Testis (tissue), 3 donors: Measurements from ENCODE around the gene CSF1. TPM values are rescaled to one million over a fixed set of nuclear protein-coding genes. Genes with fewer than 3 reads are reported as not detected.

Experiments used
- DNase-seq: peaks from one replicate; pipeline ENCODE4 v3.0.0-alpha.2; 2019
- H3K27ac ChIP-seq, 2 donors: fragments of 200-600 bp; sonication (generic); one replicate each; pipeline ENCODE4 v1.5.1; 2019
- H3K27me3 ChIP-seq: fragments of 200-600 bp; sonication (generic); one replicate; pipeline ENCODE4 v1.5.1; 2019
- H3K36me3 ChIP-seq: fragments of 200-600 bp; sonication (generic); one replicate; pipeline ENCODE4 v1.5.1; 2017; ENCODE audit warnings: low read depth; ENCODE audit errors: missing control alignments
- H3K4me1 ChIP-seq: fragments of 200-600 bp; sonication (generic); one replicate; pipeline ENCODE4 v1.5.1; 2019
- H3K4me3 ChIP-seq, 2 donors: fragments of 200-600 bp; sonication (generic); one replicate each; pipeline ENCODE4 v1.5.1; 2017 to 2019
- H3K9me3 ChIP-seq: fragments of 200-600 bp; sonication (generic); one replicate; pipeline ENCODE4 v1.5.1; 2017
- POLR2A ChIP-seq: fragments of 450-650 bp; IDR thresholded peaks from one replicate; pipeline ENCODE4 v1.6.1; 2017; ENCODE audit warnings: antibody characterized with exemption, mild to moderate bottlenecking, moderate library complexity
- WGBS, 2 donors: methylation state at CpG; one replicate each; pipeline ENCODE4 v1.1.5; 2018; 5-methylcytosine and 5-hydroxymethylcytosine counted together
- intact Hi-C: fragments of 100-400 bp; cut with DNase I; formaldehyde crosslinking; loops from one replicate; pipeline ENCODE4 v1.15.1; 2023; ENCODE audit warnings: low total_unique reads
- polyA plus RNA-seq: library from polyadenylated mRNA; stranded (reverse); fragments of 350-450 nt; fragmentation: Illumina TruSeq; extraction: RNeasy Lipid Tissue Mini Kit (QIAGEN cat#74804); gene quantifications from one replicate; pipeline ENCODE4 v1.2.3, GENCODE V29; 2014; ENCODE audit warnings: low read depth, low replicate concordance; ENCODE audit not compliant: insufficient read depth
- total RNA-seq, 2 donors: library from RNA; depleted of rRNA; stranded (reverse); fragments of >200 nt; gene quantifications; one replicate each; pipeline ENCODE4 v1.2.3, GENCODE V29; 2016
- TF ChIP-seq, protein P1 (sequence below), 3 experiments: fragments of 450-650 bp in 2 of 3; fragments of 200-600 bp in 1 of 3; sonication (generic) in 1 of 3; IDR thresholded peaks; one replicate each; pipeline ENCODE4 v1.5.1; 2016 to 2019; ENCODE audit warnings: antibody characterized with exemption in 3 of 3, mild to moderate bottlenecking in 2 of 3, moderate library complexity in 1 of 3

The CSF1 gene
- total and polyA plus RNA-seq, 3 donors from 2014 or later, result 9.8 to 14.2 (median 10.9) TPM

DNA sequence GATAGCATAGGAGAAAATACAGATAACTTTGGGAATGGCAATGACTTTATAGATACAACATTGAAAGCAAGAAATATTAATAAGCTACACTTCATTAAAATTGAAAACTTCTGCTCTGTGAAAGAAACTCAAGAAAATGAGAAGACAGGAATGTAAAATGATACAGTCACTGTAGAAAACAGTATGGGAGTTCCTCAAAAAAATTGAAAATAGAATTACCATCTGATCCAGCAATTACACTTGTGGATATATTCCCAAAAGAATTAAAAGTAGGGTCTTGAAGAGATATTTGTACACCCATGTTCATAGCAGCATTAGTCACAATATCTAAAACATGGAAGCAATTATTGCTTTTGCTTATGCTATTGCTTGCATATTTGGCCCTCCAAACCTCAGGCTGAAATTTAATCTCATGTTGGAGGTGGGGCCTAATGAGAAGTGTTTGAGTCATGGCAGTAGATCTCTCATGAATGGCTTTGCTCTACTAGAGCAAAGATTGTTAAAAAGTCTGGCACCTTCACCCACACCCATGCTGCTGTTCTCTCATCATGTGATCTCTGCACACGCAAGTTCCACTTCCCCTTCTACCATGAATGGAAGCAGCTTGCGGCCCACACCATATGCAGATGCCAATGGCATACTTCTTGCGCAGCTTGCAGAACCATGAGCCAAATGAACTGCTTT is 58.6 kb downstream of the CSF1 start:
- no peak for TF ChIP-seq POLR2A
- TF ChIP-seq, protein P1, sequence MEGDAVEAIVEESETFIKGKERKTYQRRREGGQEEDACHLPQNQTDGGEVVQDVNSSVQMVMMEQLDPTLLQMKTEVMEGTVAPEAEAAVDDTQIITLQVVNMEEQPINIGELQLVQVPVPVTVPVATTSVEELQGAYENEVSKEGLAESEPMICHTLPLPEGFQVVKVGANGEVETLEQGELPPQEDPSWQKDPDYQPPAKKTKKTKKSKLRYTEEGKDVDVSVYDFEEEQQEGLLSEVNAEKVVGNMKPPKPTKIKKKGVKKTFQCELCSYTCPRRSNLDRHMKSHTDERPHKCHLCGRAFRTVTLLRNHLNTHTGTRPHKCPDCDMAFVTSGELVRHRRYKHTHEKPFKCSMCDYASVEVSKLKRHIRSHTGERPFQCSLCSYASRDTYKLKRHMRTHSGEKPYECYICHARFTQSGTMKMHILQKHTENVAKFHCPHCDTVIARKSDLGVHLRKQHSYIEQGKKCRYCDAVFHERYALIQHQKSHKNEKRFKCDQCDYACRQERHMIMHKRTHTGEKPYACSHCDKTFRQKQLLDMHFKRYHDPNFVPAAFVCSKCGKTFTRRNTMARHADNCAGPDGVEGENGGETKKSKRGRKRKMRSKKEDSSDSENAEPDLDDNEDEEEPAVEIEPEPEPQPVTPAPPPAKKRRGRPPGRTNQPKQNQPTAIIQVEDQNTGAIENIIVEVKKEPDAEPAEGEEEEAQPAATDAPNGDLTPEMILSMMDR (IDR thresholded peaks at IDR 0.05), result no peak
- WGBS, 2 donors, result 92 to 94% methylated on average over 3 of the region's 3 CpGs
- Histone ChIP-seq H3K9me3 (no peaks in the 10 kb centered on the region), H3K4me3 (no peak overlapping the region), H3K27ac (no peak overlapping the region), H3K36me3 (no peaks in the 10 kb centered on the region), H3K27me3 (no peaks in the 10 kb centered on the region), H3K4me1 (no peaks in the 10 kb centered on the region)
- no peak for DNase-seq
- intact Hi-C loops, result no loop called here

DNA sequence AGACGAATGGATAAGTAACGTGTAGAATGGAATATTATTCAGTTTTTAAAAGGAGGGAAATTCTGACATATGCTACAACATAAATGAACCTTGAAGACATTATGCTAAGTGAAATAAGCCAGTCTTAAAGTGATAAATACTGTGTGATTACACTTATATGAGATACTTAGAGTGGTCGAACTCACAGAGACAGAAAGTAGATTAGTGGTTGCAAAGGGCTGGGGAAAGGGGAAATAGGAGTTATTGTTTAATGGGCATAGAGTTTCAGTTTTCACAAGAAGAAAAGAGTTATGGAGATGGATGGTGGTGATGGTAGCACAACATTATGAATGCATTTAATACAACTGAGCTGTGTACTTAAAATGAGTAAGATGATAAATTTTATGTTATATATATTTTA is 59.3 kb downstream of the CSF1 start:
- Histone ChIP-seq H3K36me3 (no peaks in the 10 kb centered on the region), H3K4me3 (no peak overlapping the region), H3K4me1 (no peaks in the 10 kb centered on the region), H3K9me3 (no peaks in the 10 kb centered on the region), H3K27me3 (no peaks in the 10 kb centered on the region), H3K27ac (no peak overlapping the region)
- 86 to 93% methylated on average over 3 of the region's 3 CpGs for WGBS, 2 donors
- intact Hi-C loops, result no loop called here
- TF ChIP-seq, protein P1 (IDR thresholded peaks at IDR 0.05), result no peak
- TF ChIP-seq POLR2A, result no peak
- no peak for DNase-seq

DNA sequence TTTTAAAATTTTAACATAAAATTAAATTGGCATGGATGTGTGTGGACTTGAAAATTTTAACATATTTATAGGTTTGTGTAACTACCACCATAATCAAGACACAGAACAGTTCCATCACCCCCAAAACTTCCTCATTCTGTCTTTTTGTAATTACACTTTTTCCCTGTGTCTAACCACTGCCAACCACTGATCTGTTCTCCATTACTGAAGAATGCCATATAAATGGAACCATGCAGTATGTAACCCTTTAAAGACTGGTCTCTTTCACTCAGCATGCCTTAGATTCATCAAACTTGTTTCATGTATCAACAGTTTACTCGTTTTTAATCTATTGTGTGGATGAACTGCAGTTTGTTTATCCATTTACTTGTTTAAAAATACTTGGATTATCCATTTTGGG is 60.9 kb downstream of the CSF1 start:
- H3K9me3 ChIP-seq, result no peaks in the 10 kb centered on the region
- no peak for DNase-seq
- 43 to 51% methylated on average over 1 of the region's 1 CpG for WGBS, 2 donors
- H3K4me3 ChIP-seq, result no peak overlapping the region
- intact Hi-C loops, result no loop called here
- H3K27me3 ChIP-seq, result no peaks in the 10 kb centered on the region
- H3K27ac ChIP-seq, result no peak overlapping the region
- no peak for TF ChIP-seq POLR2A
- TF ChIP-seq, protein P1 (IDR thresholded peaks at IDR 0.05), result no peak
- H3K36me3 ChIP-seq, result no peaks in the 10 kb centered on the region
- H3K4me1 ChIP-seq, result no peaks in the 10 kb centered on the region

DNA sequence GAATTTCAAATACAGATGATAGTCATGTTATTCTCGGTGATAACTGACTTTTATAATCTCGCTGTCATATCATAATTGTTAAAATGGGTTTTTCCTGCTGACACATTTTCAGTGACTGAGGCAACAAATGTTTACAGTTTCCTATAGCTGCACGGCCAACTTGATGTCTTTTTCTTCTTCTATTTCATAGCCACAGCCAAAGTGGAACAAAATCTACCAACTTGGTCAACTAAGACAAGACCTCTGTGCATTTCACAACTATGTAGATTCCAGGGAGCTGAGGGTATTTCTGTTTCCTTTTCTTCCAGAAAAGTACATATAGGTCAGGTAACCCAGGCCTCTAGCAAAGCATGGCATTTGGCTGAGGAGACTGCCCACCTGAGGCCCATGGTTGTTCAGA is 63.5 kb downstream of the CSF1 start:
- 94% methylated on average over 3 of the region's 3 CpGs for WGBS, 2 donors
- no peak for DNase-seq
- Histone ChIP-seq H3K27ac (no peak overlapping the region), H3K9me3 (no peaks in the 10 kb centered on the region), H3K4me3 (no peak overlapping the region), H3K27me3 (no peaks in the 10 kb centered on the region), H3K4me1 (no peaks in the 10 kb centered on the region), H3K36me3 (no peaks in the 10 kb centered on the region)
- no peak for TF ChIP-seq POLR2A
- intact Hi-C loops, result no loop called here

DNA sequence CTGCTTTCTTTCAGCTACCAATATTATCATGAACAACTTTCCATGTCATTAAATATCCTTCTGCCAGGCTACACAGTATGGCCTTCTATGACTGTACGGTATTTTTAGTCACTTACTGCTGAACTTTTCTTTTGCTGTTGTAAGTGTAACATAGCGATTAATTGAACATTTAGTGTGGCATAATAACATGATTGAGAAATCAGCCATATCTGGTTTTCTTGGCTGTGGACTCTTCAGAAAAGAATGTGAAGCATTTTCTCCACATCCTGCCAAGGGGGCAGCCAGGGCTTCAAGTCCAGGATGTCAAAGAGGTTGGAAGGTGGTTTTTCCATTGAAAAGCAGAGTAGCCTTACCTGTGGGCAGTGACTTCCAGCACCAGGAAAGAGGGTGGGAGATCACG is 65.1 kb downstream of the CSF1 start:
- H3K27me3 ChIP-seq, result no peaks in the 10 kb centered on the region
- TF ChIP-seq POLR2A, result no peak
- TF ChIP-seq, protein P1 (IDR thresholded peaks at IDR 0.05), result no peak
- no peak overlapping the region for H3K27ac ChIP-seq
- DNase-seq, result no peak
- H3K4me1 ChIP-seq, result no peaks in the 10 kb centered on the region
- H3K4me3 ChIP-seq, result no peak overlapping the region
- no peaks in the 10 kb centered on the region for H3K9me3 ChIP-seq
- intact Hi-C loops, result no loop called here
- H3K36me3 ChIP-seq, result no peaks in the 10 kb centered on the region
- whole genome bisulfite sequencing, 2 donors, result 83 to 91% methylated on average over 3 of the region's 3 CpGs
